ENCODE results near the gene NUP35. TPM values are rescaled to one million over a fixed set of nuclear protein-coding genes. Genes with fewer than 3 reads are reported as not detected.
"Not testable (repeated sequence)": the region's sequence is repeated elsewhere in the genome, so short reads cannot be mapped to it uniquely, and the experiment has no call there.

The NUP35 gene
- total RNA-seq, 1 donor from 2014 or later, result 20.2 TPM

DNA sequence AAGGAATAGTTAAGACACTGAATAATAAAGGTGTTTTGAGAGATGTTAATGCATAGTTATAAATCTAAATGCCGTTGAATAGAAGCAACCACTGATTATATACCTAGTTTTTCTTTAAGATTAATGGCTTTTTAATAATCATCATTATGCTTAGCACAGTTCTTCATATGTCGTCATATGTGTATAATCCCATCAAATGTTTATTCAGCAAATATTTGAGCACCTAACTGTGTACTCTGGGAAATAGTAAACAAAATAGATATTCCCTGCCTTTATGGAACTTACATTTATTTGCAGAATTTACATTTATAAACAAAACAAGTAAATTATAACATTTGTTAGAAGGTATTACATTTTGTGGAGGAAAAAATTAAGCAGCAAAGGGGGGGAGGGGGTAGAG lies 9.8 kb downstream of the NUP35 start:
- DNase-seq (ENCODE audit: low spot score), result no peak

DNA sequence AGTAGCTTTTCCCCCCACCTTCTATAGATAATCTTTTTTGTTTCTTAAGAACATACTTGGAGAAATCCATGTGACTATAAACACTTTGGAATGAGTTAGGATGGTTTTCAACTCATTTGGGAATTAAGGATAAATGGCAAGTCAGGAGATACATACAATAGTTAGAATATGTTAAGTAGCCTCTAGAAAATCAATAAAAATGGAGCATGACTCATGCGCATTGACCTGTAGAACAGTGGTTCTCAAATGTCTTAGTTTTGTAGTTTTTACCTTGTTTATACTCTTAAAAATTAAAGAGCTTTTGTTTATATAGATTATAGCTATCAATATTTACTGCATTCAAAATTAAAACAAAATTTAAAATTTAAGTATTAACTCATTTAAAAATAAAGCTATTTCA lies 24.7 kb downstream of the NUP35 start:
- no peak for DNase-seq (ENCODE audit: low spot score)

DNA sequence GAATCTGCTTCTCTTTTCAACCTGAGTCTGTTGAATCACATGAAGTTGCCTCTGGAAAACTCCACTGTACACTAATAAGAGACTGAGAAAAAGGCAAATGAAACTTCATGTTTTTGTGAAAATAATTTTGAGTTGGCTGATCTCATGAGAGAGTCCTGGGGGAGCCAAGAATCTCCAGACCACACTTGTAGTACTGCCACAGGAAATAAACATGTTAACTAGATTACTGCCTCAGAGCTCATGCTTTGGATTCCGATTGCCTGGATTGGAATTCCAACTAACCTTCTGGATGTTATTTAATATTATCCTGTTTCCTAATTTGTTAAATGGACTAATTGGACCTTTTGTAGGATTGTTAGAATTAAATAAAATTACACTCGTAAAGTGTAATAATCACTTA lies 25.2 kb downstream of the NUP35 start:
- DNase-seq (ENCODE audit: low spot score), result no peak

DNA sequence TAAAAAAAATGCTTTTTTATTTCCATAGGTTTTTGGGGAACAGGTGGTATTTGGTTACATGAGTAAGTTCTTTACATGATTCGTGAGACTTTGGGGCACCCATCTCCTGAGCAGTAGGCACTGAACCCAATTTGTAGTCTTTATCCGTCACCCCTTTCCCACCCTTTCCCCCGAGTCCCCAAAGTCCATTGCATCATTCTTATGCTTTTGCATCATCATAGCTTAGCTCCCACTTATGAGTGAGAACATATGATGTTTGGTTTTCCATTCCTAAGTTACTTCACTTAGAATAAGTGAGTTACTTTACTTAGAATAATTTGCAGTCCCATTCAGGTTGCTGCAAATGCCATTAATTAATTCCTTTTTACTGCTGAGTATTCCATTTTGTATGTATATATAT lies 28.0 kb downstream of the NUP35 start:
- not testable (repeated sequence) for DNase-seq (ENCODE audit: low spot score)

DNA sequence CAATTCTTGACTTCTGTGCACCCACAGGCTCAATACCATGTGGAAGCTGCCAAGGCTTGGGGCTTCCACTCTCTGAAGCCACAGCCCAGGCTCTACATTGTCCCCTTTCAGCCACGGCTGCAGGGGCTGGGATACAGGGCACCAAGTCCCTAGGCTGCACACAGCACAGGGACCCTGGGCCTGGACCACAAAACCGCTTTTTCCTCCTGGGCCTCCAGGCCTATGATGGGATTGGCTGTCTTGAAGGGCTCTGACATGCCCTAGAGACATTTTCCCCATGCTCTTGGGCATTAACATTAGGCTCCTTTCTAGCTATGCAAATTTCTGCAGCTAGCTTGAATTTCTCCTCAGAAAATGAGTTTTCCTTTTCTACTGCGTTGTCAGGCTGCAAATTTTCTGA lies 29.7 kb downstream of the NUP35 start:
- no peak for DNase-seq (ENCODE audit: low spot score)

DNA sequence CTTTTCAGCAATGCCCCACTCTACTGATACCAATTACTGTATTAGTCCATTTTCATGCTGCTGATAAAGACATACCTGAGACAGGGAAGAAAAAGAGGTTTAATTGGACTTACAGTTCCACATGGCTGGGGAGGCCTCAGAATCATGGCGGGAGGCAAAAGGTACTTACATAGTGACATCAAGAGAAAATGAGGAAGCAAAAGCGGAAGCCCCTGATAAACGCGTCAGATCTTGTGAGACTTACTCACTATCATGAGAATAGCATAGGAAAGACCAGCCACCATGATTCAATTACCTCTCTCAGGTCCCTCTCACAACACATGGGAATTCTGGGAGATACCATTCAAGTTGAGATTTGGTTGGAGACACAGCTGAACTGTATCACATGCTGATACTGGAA lies 30.5 kb downstream of the NUP35 start:
- not testable (repeated sequence) for DNase-seq (ENCODE audit: low spot score)

DNA sequence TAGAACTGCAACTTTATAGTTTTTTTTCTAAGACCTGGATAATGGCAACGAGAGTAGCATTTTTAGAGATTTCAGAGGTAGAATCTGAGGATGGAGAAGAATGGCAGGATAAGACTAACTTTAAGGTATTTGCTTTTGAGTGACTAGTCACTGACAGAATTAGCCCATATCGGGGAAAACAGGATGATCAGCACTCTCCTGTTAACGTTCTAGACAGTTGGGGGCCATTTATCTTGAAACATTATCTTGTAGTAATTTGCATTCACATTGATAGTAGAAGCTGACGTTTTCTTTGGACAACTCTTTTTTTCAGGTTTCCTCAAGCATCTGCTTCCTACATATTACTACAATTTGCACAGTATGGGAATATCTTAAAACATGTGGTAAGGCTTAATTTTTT lies 32.9 kb downstream of the NUP35 start:
- DNase-seq (ENCODE audit: low spot score), result no peak

DNA sequence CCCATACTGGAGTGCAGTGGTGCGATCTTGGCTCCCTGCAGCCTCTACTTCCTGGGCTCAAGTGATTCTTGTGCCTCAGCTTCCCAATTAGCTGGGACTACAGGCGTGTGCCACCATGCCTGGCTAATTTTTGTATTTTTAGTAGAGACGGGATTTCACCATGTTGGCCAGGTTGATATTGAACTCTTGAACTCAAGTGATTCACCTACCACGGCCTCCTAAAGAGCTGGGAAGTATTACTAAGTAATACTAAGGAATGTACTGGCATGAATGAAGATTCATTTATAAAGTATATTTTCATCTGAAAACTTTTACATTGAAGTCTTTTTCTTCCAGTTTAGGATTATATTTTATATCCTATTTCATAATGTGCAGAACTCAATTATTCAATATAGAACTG lies 38.1 kb downstream of the NUP35 start:
- DNase-seq (ENCODE audit: low spot score), result no peak

DNA sequence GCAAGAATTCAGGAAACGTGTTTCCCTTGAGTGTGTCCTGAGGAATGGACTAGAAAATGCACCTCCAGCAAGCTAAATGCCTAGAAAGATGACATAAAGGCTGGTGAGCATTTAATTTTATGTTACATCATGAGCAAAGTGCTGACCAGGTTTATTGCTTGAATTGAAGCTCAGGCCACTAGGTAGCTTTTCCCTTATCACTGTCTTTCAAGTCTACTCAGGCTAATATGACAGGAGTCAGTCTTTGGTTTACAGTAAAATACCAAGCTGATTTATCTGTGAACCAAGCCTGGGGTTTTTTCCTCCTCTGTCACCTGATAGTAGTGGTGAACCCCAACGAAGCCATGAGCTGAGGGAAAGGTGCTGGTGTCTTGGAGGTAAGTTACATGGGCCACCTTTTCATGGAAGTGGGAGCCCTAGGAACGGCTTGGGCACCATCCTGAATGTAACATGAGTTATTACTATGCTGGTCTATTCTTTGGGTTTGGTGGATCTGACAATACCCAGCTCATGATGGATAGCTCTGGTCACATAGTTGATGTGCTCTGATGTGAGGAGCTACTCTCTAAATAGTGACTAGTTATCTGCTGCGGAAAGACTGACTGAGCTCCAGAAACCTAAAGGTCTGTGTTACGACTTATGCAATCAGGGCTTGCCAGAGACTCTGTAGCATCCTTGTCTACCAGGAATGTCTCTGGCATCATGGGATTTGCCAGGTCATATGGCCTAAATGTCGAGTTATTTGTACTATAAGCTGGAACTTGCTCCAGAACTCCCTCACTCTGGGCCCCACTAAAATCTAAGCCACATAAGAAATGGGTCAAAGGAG lies 39.8 kb downstream of the NUP35 start:
- no peak for DNase-seq (ENCODE audit: low spot score)

DNA sequence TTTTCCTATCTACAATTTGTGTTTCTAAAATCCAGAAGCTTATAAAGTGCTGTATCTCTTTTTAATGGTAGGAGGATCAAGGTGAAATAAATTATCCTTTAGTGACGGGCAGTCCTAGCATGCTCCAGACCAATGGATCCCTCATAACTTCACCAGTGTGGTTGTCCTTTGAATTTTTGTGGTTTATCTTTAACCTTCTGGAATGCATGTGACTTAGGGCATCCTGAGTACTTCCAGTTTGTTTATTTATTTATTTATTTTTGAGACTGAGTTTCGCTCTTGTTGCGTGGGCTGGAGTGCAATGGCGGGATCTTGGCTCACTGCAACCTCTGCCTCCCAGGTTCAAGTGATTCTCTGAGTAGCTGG lies 40.4 kb downstream of the NUP35 start:
- DNase-seq (ENCODE audit: low spot score), result no peak

DNA sequence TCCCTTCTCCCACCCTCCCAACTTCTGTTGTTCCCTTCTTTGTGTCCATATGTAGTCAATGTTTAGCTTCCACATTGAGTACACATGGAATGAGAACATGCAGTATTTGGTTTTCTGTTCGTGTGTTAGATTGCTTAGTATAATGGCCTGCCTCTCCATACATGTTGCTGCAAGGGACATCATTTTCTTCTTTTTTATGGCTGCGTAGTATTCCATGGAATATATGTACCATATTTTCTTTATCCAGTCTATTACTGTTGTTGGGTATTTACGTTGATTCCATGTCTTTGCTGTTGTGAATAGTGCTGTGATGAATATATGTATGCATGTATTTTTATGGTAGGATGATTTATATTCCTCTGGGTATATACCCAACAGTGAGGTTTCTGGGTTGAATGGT lies 42.0 kb downstream of the NUP35 start:
- no peak for DNase-seq (ENCODE audit: low spot score)

DNA sequence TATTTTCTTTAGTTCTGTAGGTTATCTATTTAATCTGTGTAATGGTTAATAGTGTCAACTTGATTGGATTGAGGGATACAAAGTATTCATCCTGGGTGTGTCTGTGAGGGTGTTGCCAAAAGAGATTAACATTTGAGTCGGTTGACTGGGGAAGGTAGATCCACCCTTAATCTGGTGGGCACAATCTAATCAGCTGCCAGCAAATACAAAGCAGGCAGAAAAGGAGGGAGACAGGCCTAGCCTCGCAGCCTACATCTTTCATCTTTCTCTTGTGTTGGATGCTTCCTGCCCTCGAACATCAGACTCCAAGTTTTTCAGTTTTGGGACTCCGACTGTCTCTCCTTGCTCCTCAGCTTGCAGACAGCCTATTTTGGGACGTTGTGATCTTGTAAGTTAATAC lies 42.7 kb downstream of the NUP35 start:
- DNase-seq (ENCODE audit: low spot score), result not testable (repeated sequence)

DNA sequence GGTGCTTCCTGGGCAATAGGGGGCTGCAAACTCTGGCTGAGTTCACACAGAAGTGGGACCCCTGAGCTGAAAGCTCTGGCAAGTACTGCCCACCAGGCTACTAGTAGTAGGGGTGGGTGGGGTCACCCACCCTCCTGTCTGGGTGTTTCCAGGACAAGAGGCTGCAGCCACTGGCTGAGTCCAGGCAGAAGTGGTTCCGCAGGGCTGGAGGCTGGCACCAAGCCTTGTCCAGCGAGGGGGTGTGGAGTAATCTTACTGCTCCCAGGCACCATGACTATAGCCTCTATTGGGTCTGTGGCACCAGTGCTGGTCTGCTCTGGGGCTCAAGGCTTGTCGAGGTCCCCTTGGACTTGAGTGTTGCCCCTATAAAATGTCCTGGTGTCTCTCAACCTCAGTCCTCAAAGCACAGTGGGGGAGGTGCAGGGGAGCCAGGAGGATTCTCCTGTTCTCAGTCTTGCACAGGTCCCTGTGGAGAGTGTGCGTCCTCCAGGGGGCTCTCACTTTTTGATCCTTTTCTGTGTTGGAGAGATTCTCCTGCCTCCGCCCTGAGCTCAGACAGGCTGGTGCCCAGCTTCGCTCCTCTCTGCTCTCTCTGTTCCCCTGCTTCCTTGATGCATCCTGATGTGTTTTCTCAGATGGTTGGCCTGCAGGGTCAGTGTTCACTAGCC lies 48.1 kb downstream of the NUP35 start:
- no peak for DNase-seq (ENCODE audit: low spot score)

DNA sequence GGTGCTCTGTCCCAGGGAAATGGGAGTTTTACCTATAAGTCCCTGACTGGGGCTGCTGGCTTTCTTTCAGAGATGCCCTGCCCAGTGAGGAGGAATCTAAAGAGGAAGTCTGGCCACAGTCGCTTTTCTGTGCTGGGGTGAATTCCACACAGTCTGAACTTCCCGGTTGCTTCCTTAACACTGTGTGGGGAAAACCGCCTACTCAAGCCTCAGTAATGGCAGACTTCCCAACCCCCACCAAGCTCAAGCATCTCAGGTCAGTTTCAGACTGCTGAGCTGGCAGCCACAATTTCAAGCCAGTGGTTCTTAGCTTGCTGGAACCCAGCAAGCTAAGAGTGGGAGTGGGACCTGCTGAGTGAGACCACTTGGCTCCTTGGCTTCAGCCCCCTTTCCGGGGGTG lies 54.9 kb downstream of the NUP35 start:
- DNase-seq (ENCODE audit: low spot score), result no peak

DNA sequence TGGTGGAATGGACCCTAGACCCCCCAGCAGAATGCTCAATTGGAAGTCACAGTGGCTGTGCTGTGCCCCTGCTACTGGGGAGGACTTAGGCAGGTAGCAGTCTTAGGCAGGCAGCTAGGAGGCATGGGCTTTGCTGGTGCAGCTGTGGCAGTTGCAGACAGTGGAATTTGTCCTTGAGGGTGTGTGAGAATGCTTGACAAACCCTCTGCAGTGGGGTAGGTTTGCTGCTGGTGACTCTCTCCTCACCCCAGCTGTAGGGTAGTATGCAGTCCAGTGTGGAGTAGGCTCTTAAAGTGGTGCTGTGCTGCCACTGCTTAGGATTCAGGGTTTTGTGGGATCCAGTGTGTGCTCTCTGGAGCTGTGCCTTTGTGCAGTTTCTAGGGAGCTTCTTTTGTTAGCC lies 61.3 kb downstream of the NUP35 start:
- DNase-seq (ENCODE audit: low spot score), result no peak

DNA sequence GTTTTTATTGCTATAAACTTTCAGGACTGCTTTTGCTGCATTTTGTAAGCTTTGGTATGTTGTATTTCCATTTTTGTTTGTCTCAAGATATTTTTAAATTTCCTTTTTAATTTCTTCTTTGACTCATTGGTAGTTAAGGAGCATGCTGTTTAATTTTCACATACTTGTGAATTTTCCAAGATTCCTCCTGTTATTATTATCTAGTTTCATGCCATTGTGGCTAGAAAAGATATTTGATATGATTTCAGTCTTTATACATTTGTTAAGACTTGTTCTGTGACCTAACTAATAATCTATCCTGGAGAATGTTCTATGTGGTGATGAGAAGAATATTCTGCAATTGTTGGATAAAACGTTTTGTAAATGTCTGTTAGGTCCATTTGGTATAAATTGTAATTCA lies 62.1 kb downstream of the NUP35 start:
- DNase-seq (ENCODE audit: low spot score), result no peak

DNA sequence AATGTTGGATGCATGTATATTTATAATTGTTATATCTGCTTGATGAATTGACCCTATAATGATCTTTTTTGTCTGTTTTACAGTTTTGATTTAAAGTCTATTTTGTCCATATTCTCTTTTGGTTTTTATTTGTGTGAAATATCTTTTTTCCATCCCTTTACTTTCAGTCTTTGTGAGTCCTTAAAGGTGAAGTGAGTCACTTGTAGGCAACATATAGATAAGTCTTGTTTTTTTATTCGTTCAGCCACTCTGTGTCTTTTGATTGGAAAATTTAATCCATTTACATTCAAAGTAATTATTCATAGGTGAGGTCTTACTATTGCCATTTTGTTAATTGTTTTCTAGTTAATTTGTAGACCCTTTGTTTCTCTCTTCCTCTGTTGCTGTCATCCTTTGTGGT lies 62.5 kb downstream of the NUP35 start:
- DNase-seq (ENCODE audit: low spot score), result no peak

DNA sequence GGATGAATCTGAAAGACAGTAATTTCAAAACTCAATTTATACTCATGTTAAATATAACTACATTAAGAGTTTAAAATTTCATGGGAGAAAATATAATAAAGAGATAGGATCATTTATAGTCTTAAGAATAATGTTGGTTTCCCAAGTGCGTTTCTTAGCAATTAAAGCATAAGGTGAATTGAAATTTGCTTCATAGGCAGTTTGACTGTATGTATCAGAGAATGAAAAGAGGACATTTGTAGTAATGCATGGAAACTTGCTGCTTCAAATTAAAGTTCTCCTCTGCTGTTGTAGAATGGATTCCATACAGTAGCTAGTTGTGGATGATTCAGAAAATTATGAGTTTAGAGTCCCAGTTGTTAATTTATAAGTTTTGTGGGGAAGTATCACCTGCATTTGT lies 68.1 kb downstream of the NUP35 start:
- no peak for DNase-seq (ENCODE audit: low spot score)

DNA sequence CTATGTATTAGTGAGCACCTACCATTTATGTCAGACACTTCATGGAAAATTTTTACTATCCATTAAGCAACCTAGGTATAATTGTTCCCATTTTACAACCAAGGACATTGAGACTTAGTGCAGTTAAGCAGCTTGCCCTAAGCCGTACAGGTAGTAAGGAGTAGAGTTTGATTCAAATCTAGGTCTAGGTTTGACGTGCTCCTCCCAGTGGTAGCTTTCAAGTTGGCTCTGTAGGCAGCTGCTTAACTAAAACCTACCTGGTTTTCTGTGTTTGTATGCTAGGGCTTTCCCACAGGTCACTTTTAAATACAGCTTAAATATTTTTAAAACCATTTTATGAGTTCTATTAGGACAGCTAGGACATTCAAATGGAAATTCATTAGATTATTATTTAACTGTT lies 69.7 kb downstream of the NUP35 start:
- no peak for DNase-seq (ENCODE audit: low spot score)

DNA sequence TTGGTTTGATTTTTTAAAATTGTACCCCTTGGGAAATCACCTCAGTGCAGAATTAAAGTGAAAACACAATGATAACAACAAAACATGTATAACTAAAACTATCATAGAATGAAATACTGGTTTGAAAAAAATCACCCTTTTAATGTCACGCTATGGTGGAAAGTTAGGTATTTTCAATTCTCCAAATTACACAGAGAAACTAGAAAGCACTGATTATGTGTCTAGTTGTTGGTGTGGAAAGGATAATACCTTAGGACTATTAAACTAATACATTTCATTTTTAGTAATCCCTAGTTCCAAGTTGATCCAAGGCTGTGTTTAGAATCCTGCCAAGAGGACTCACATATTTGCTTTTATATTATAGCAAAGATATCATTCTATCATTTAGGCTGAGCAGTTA lies 71.2 kb downstream of the NUP35 start:
- DNase-seq (ENCODE audit: low spot score), result no peak

DNA sequence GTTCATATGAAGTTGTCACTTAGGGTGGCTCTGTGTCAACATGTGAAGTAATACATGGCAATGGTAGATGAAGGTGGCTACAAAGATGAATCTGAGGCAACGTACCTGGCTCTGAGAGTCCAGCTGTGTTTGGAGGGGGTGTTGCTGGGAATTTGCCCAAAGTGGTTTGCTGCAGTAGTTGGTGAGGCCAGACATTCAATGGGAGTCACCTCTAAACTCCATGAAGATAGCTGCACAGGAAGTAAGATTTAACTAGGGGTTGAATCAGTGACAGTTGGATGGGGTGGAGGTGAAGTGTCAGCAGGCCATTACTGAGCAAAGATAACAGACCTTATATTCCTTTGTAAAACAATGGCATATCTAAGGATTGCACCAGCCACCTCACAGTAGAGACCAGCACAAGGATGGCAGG lies 71.8 kb downstream of the NUP35 start:
- no peak for DNase-seq (ENCODE audit: low spot score)

DNA sequence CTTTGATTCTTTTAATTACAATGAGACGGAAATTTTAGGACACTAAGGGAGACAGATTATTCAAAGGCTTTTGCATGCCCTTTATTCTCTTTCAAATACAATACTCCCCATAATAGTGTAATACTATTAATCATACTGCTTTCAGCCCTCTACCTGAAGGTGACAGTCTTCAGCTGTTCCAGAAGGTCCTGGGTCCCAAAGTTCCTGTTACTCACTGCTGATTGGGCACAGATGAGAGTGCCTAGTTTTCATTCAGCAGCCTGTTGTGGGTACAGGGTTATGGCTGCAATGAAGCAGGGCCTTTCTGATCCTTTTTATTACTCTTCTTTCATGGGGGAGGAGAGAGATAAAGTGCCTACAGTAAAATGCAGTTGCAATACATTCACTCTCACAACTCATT lies 80.2 kb downstream of the NUP35 start:
- no peak for DNase-seq (ENCODE audit: low spot score)

DNA sequence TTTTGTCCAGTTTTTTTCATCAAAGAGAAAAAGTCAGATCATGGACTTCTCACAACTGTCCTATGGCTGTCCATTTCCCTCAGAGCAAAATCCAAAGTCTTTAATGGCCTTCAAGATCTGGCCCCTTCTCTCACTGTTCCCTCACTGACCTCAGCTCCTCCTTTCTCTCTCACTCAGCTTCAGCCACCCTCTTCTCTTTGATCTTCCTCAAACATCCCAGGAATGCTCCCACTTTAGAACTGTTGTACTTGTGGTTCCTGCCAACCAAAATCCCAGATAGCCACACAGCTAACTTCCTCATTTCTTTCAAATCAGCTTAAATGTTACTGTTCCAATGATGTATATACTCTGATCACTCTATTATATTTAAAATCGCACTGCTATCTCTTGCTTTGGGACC lies 82.9 kb downstream of the NUP35 start:
- peak; percentile 45 for DNase-seq (ENCODE audit: low spot score)

All from umbilical cord (tissue), 2 donors.